Gastroesophageal sphincter (tissue), 4 donors: ENCODE measurements around the gene TFF3. TPM values are rescaled to one million over a fixed set of nuclear protein-coding genes. Genes with fewer than 3 reads are reported as not detected.

Experiments
- ATAC-seq: fragments of 150-250 bp; one replicate; pipeline ENCODE4 v1.9.1; 2016; ENCODE audit warnings: mild to moderate bottlenecking, moderate library complexity
- H3K27ac ChIP-seq, 4 donors: fragments of 200-600 bp; sonication (generic) in 3 of 4; 1 replicate in 3 of 4; 2 replicates in 1 of 4; pipeline ENCODE4 v1.5.1; 2016 to 2019
- H3K27me3 ChIP-seq: fragments of 200-600 bp; sonication (generic); one replicate; pipeline ENCODE4 v1.5.1; 2019
- H3K36me3 ChIP-seq, 2 donors: fragments of 200-600 bp; sonication (generic); one replicate each; pipeline ENCODE4 v1.5.1; 2019; ENCODE audit warnings: control low read depth in 1 of 2
- H3K4me1 ChIP-seq, 3 donors: fragments of 200-600 bp; sonication (generic); 1 replicate in 2 of 3; 2 replicates in 1 of 3; pipeline ENCODE4 v1.5.1; 2016 to 2019; ENCODE audit warnings: control low read depth in 2 of 3
- H3K4me3 ChIP-seq, 2 donors: fragments of 200-600 bp; sonication (generic); one replicate each; pipeline ENCODE4 v1.5.1; 2019; ENCODE audit warnings: mild to moderate bottlenecking in 1 of 2, moderate library complexity in 1 of 2
- H3K9me3 ChIP-seq, 3 donors: fragments of 200-600 bp; sonication (generic); one replicate each; pipeline ENCODE4 v1.5.1; 2017 to 2019; ENCODE audit warnings: control low read depth in 2 of 3
- EP300 ChIP-seq: sonication (generic); formaldehyde crosslinking; IDR thresholded peaks from one replicate; pipeline ENCODE4 v1.6.1; 2017; ENCODE audit warnings: antibody characterized with exemption, mild to moderate bottlenecking
- POLR2A ChIP-seq, 2 donors: fragments of 450-650 bp; IDR thresholded peaks; one replicate each; pipeline ENCODE4 v1.6.1; 2017; ENCODE audit warnings: antibody characterized with exemption in 2 of 2, mild to moderate bottlenecking in 2 of 2, moderate library complexity in 1 of 2
- POLR2AphosphoS5 ChIP-seq: sonication (generic); formaldehyde crosslinking; IDR thresholded peaks from one replicate; pipeline ENCODE4 v1.6.1; 2017; ENCODE audit warnings: antibody characterized with exemption
- WGBS, 2 donors: methylation state at CpG; one replicate each; pipeline ENCODE4 v1.1.5; 2018; ENCODE audit warnings: low coverage in 1 of 2; 5-methylcytosine and 5-hydroxymethylcytosine counted together
- total RNA-seq, 4 donors: library from RNA; depleted of rRNA; stranded (reverse); fragments of >200 nt; gene quantifications; one replicate each; pipeline ENCODE4 v1.1.0, GENCODE V29; 2016
- TF ChIP-seq, protein P1 (sequence below), 4 experiments: fragments of 200-600 bp in 2 of 4; fragments of 450-650 bp in 2 of 4; sonication (generic) in 1 of 4; IDR thresholded peaks; one replicate each; pipeline ENCODE4 v1.5.1; 2017 to 2019; ENCODE audit warnings: antibody characterized with exemption in 4 of 4, mild to moderate bottlenecking in 2 of 4, moderate library complexity in 2 of 4

Gene TFF3
- total RNA-seq, 4 donors from 2014 or later = 6.4 to 18.2 (median 10.5) TPM

DNA sequence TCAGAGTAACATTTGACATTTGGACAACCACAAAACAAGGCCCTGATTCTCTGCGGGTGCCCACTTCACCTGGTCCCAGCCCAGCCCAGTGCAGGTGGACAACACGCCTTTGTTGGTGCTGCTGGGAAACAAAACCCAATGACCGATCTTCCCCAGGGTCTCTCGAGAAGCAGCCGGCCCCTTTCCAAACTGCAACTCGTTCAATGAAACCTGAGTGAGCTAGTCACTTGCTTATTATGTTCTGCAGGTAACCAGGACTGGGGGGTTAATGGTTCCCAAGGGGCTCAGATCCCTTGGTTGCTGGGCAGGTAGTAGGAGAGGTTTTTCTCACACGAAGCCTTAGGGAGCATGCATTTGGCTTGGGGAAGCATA is 53.4 kb downstream of the TFF3 start:
- Histone ChIP-seq H3K4me3 (no peak overlapping the region), H3K4me1 (peaks cover 0 to 71% (median 31%) of the 10 kb centered on the region in 3 donors), H3K9me3 (no peaks in the 10 kb centered on the region), H3K36me3 (no peaks in the 10 kb centered on the region), H3K27me3 (no peaks in the 10 kb centered on the region), H3K27ac (peak overlapping the region in 3 of 4 donors; percentile 21 to 72 (median 70))
- TF ChIP-seq POLR2A (IDR thresholded peaks at IDR 0.05) (no peak), POLR2AphosphoS5 (no peak), EP300 (no peak)
- TF ChIP-seq, protein P1, sequence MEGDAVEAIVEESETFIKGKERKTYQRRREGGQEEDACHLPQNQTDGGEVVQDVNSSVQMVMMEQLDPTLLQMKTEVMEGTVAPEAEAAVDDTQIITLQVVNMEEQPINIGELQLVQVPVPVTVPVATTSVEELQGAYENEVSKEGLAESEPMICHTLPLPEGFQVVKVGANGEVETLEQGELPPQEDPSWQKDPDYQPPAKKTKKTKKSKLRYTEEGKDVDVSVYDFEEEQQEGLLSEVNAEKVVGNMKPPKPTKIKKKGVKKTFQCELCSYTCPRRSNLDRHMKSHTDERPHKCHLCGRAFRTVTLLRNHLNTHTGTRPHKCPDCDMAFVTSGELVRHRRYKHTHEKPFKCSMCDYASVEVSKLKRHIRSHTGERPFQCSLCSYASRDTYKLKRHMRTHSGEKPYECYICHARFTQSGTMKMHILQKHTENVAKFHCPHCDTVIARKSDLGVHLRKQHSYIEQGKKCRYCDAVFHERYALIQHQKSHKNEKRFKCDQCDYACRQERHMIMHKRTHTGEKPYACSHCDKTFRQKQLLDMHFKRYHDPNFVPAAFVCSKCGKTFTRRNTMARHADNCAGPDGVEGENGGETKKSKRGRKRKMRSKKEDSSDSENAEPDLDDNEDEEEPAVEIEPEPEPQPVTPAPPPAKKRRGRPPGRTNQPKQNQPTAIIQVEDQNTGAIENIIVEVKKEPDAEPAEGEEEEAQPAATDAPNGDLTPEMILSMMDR (IDR thresholded peaks at IDR 0.05) = no peak
- 95% methylated on average over 4 of the region's 7 CpGs; no CpG with 5 or more reads in 1 of the 2 donors for WGBS, 2 donors
- ATAC-seq = no peak

Other genes with a start within 250 kb of the TFF3 start
- not detected for gene UMODL1, start 244.1 kb downstream of the TFF3 start, total RNA-seq
- gene ABCG1, start 96.3 kb downstream of the TFF3 start, total RNA-seq = 10 to 100 TPM; 15.9 to 21.8 (median 18.0) TPM
- gene TFF2, start 35.6 kb upstream of the TFF3 start, total RNA-seq = not detected
- gene TFF1, start 51.1 kb upstream of the TFF3 start, total RNA-seq = not detected
- under 1 TPM in 1 of 4 donors, not detected in 3; 0.52 TPM for gene TMPRSS3, start 80.6 kb upstream of the TFF3 start, total RNA-seq
- under 1 TPM in 1 of 4 donors, not detected in 3; 0.40 TPM for gene UBASH3A, start 88.5 kb upstream of the TFF3 start, total RNA-seq
- 1 to 10 TPM in 2 of 4 donors, under 1 TPM in 1, not detected in 1; 0.99 to 1.9 (median 1.9) TPM for gene RSPH1, start 180.8 kb upstream of the TFF3 start, total RNA-seq
- gene SLC37A1, start 198.4 kb upstream of the TFF3 start, total RNA-seq = 1 to 10 TPM; 3.7 to 7.8 (median 4.3) TPM